GM12878 (cell line): Measurements from ENCODE around the gene FAM171A1. TPM values are rescaled to one million over a fixed set of nuclear protein-coding genes. Genes with fewer than 3 reads are reported as not detected.

Experiments used
- ATAC-seq: fragments of 200-7000 bp; cut with Tn5 transposase; 3 replicates; pipeline ENCODE4 v1.9.1; 2020; ENCODE audit warnings: mild to moderate bottlenecking, moderate library complexity
- BruUV-seq: library from RNA; stranded (reverse); fragments of 400-500 nt; replicated peaks from 2 replicates; lab custom pipeline; 2021; lab: Mats Ljungman, UMichigan
- CTCF ChIA-PET: fragments of 300-600 bp; sonication (Branson Sonifier 250); formaldehyde crosslinking; extraction: SDS; loops from one replicate; lab custom pipeline; 2021; ENCODE audit warnings: inconsistent platforms; lab: Yijun Ruan, JAX
- POLR2A ChIA-PET: fragments of 350-600 bp; formaldehyde crosslinking; extraction: SDS; loops from one replicate; lab custom pipeline; 2021; ENCODE audit warnings: inconsistent platforms; lab: Charles Lee
- RAD21 ChIA-PET: fragments of 300-600 bp; sonication (Branson Sonifier 250); formaldehyde crosslinking; loops from one replicate; lab custom pipeline; 2023; ENCODE audit warnings: antibody characterized with exemption; ENCODE audit not compliant: unreplicated experiment; lab: Charles Lee
- SMC1A ChIA-PET: fragments of 300-600 bp; sonication (Branson Sonifier 250); formaldehyde crosslinking; loops from one replicate; lab custom pipeline; 2023; ENCODE audit not compliant: unreplicated experiment, uncharacterized antibody; lab: Charles Lee
- DNase-seq: peaks from one replicate; pipeline ENCODE4 v3.0.0-alpha.2; 2011; ENCODE audit warnings: low read depth, low spot score
- FAIRE-seq: peaks from 3 replicates; lab custom pipeline; 2011; peaks lifted over from hg19 to GRCh38; lab: Jason Lieb, UNC
- H2AFZ ChIP-seq: 2 replicates; pipeline ENCODE4 v1.6.0; 2011; ENCODE audit warnings: low read depth, low read length, control low read depth; ENCODE audit not compliant: control insufficient read depth
- H3K27ac ChIP-seq: 2 replicates; pipeline ENCODE4 v1.5.1; 2011; ENCODE audit warnings: control low read depth; ENCODE audit not compliant: control insufficient read depth, insufficient read depth
- H3K27me3 ChIP-seq, 2 experiments: replicated peaks in 1 of 2; 2 replicates each; pipeline versions ENCODE4 v1.6.0 to v1.6.1; 2011; ENCODE audit warnings: low read length in 1 of 2; ENCODE audit not compliant: control insufficient read depth in 2 of 2, insufficient read depth in 2 of 2
- H3K36me3 ChIP-seq, 2 experiments: 2 replicates each; pipeline ENCODE4 v1.5.1; 2011; ENCODE audit warnings: low read length in 1 of 2; ENCODE audit not compliant: control insufficient read depth in 2 of 2, insufficient read depth in 2 of 2
- H3K4me1 ChIP-seq: 2 replicates; pipeline ENCODE4 v1.6.1; 2011; ENCODE audit warnings: mild to moderate bottlenecking, low read length, moderate library complexity, mixed read lengths; ENCODE audit not compliant: control insufficient read depth, insufficient read depth
- H3K4me2 ChIP-seq: 2 replicates; pipeline ENCODE4 v1.6.0; 2011; ENCODE audit warnings: control low read depth; ENCODE audit not compliant: control insufficient read depth, insufficient read depth
- H3K4me3 ChIP-seq: fragments of 200-600 bp; sonication (generic); 2 replicates; pipeline ENCODE4 v1.5.1; 2016
- H3K79me2 ChIP-seq: 2 replicates; pipeline ENCODE4 v1.6.0; 2011; ENCODE audit warnings: low read length; ENCODE audit not compliant: control insufficient read depth, insufficient read depth
- H3K9ac ChIP-seq: 2 replicates; pipeline ENCODE4 v1.8.0; 2011; ENCODE audit warnings: low read length, control low read depth, mixed read lengths; ENCODE audit not compliant: control insufficient read depth, insufficient read depth
- H3K9me3 ChIP-seq: replicated peaks from 3 replicates; pipeline ENCODE4 v1.5.1; 2011; ENCODE audit warnings: mild to moderate bottlenecking, low read length; ENCODE audit not compliant: control insufficient read depth, insufficient read depth
- H4K20me1 ChIP-seq: 2 replicates; pipeline ENCODE4 v1.6.0; 2011; ENCODE audit not compliant: control insufficient read depth, insufficient read depth
- BMI1 ChIP-seq: fragments of 450-650 bp; IDR thresholded peaks from 2 replicates; pipeline ENCODE4 v1.6.1; 2016; ENCODE audit warnings: mild to moderate bottlenecking, moderate library complexity, borderline replicate concordance
- BRCA1 ChIP-seq: IDR thresholded peaks from 2 replicates; pipeline ENCODE4 v1.6.1; 2011; ENCODE audit warnings: low read depth, low read length, improper control_type of control experiment
- CHD2 ChIP-seq: IDR thresholded peaks from 2 replicates; pipeline ENCODE4 v1.6.1; 2011; ENCODE audit warnings: low read depth, low read length, improper control_type of control experiment, borderline replicate concordance
- IKZF1 ChIP-seq: fragments of 450-650 bp; conservative IDR thresholded peaks from 2 replicates; pipeline ENCODE4 v1.6.1; 2017; ENCODE audit warnings: antibody characterized with exemption, mild to moderate bottlenecking
- IRF5 ChIP-seq: fragments of 450-650 bp; IDR thresholded peaks from 2 replicates; pipeline ENCODE4 v1.6.1; 2017; ENCODE audit warnings: borderline replicate concordance
- KLF5 ChIP-seq: fragments of 450-650 bp; IDR thresholded peaks from 2 replicates; pipeline ENCODE4 v1.6.1; 2014; ENCODE audit warnings: mild to moderate bottlenecking; ENCODE audit not compliant: partially characterized antibody
- MYB ChIP-seq: fragments of 150-350 bp; IDR thresholded peaks from 2 replicates; pipeline ENCODE4 v1.6.1; 2014; ENCODE audit warnings: mild to moderate bottlenecking, low read depth, low read length, borderline replicate concordance
- POLR2AphosphoS2 ChIP-seq: IDR thresholded peaks from 2 replicates; pipeline ENCODE4 v1.6.1; 2011; ENCODE audit warnings: low read depth, mild to moderate bottlenecking, low read length, improper control_type of control experiment, moderate library complexity
- WGBS: methylation state at CpG from one replicate; pipeline ENCODE4 v1.1.6; 2016; ENCODE audit warnings: low lambda C conversion rate; ENCODE audit not compliant: insufficient replicate concordance, insufficient coverage; ENCODE audit errors: missing lambda C conversion rate; 5-methylcytosine and 5-hydroxymethylcytosine counted together
- in situ Hi-C: fragments of 300-500 bp; cut with MboI; formaldehyde crosslinking; loops from 9 replicates; pipeline ENCODE4 v1.14.3; 2018; ENCODE audit warnings: mixed read lengths
- intact Hi-C: fragments of 100-400 bp; cut with micrococcal nuclease; formaldehyde crosslinking; loops from one replicate; pipeline ENCODE4 v1.14.2; 2022; ENCODE audit not compliant: unreplicated experiment
- polyA plus RNA-seq, 11 experiments: library from polyadenylated mRNA; depleted of rRNA in 4 of 11; unstranded in 6 of 11; stranded (reverse) in 5 of 11; fragments of >200 nt; fragmentation: Nextera tagmentation in 4 of 11; fragmentation: Illumina TruSeq in 1 of 11; extraction: Ambion mirVana in 4 of 11; extraction: Trizol in 1 of 11; gene quantifications; 1 replicate in 1 of 11; 2 replicates in 10 of 11; pipeline versions ENCODE4 v1.2.1 to v1.2.3, GENCODE V29; 2011 to 2016; ENCODE audit warnings: inconsistent platforms in 2 of 11, missing spikeins in 2 of 11, low read depth in 1 of 11
- total RNA-seq, 4 experiments: library from RNA; depleted of rRNA in 3 of 4; stranded (reverse); fragments of >200 nt in 3 of 4; fragmentation: Illumina TruSeq in 1 of 4; extraction: Trizol in 1 of 4; gene quantifications; 2 replicates each; pipeline versions ENCODE4 v1.2.1 to v1.2.3, GENCODE V29; 2013 to 2021

FAM171A1 gene
- total and polyA plus RNA-seq, 10 of the 15 experiments (the other 5 are each of a cell fraction or from before 2014, with no cell fraction given), result 0.05 to 0.28 (median 0.10) TPM; not detected in 1

DNA sequence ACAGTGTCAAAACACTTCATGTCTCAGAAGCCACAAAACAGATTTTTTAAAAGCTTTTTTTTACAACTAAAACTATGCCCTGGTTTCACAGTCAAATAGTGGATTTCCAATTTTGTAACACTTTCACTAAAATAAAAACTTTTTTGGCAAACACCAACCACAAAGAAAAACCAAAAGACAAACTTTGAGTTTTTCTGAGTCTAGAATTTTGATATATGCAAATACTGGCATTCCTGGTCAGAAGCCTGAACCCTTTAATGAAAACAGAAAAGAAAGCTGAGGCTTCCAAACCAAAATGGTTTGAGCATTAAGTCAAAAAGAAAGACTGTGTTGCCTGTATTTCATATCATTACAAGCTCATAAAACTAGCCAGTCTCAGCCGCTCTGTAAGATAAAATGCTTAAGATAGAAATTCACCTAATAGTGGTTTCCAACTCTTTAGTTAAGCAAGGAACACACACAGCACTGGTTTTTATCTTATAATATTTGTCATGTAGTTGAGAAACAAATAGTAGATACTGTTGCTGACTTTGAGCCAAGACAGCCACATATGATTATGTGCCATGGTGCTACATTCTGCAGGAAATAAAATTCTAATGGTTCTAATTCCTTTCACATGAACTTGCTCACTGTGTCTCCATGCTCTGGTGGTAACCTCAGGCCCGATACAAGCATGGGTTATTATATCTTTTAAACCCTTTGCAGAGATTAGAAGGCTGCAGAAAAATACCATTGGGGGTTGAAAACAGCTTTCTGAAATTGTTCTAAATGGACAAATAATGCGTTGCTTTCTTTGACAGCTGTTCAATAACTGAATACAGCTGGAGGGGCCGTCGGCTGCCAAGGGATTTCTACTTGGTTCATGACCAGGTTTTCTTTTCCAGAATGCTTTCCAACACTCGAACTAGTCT lies 49.4 kb downstream of the FAM171A1 start:
- ChIA-PET SMC1A (no interaction called here), CTCF (interaction anchor here (1.1 kb wide), 1 partner anchor 12 kb away, joined by 3 read pairs; no protein-coding TSS in a partner anchor), POLR2A (no interaction called here), RAD21 (no interaction called here)
- Histone ChIP-seq H2AFZ (no peak overlapping the region), H4K20me1 (no peaks in the 10 kb centered on the region), H3K36me3 (no peaks in the 10 kb centered on the region), H3K4me1 (no peaks in the 10 kb centered on the region), H3K9me3 (no peaks in the 10 kb centered on the region; the same call in 2 of the 3 replicates), H3K27me3 (no peaks in the 10 kb centered on the region), H3K4me2 (no peak overlapping the region), H3K4me3 (no peak overlapping the region), H3K27ac (no peak overlapping the region), H3K79me2 (no peaks in the 10 kb centered on the region), H3K9ac (no peak overlapping the region)
- DNase-seq (no peak), FAIRE-seq (no peak), ATAC-seq (no peak)
- no peak for TF ChIP-seq BMI1
- no peak for TF ChIP-seq POLR2AphosphoS2
- TF ChIP-seq BRCA1, result no peak
- no peak for TF ChIP-seq MYB
- no peak for TF ChIP-seq IRF5
- no peak for TF ChIP-seq CHD2
- no peak for TF ChIP-seq KLF5
- no peak for TF ChIP-seq IKZF1
- intact Hi-C loops (loop anchor here (1.0 kb wide), 1 partner anchor 13 kb away; no protein-coding TSS in a partner anchor), in situ Hi-C loops (no loop called here)
- no TSS peak for BruUV-seq
- WGBS, result 41% methylated on average over 6 of the region's 6 CpGs
